Activated T-cell treated with anti-CD3 and anti-CD28 coated beads, Interleukin-2, amount 50 U/mL, for 4 hours (primary cell): ENCODE data around the gene C18orf32. TPM values are rescaled to one million over a fixed set of nuclear protein-coding genes. Genes with fewer than 3 reads are reported as not detected.

ENCODE experiments used
- ATAC-seq, 2 donors: fragments of 200-7000 bp; cut with Tn5 transposase; one replicate each; pipeline ENCODE4 v1.10.0; 2021
- DNase-seq: peaks from one replicate; pipeline ENCODE4 v3.0.0-alpha.2; 2020
- H3K27me3 Mint-ChIP-seq: one replicate; pipeline ENCODE4 v1.8.0; 2021; ENCODE audit warnings: low read depth, mixed read lengths
- H3K36me3 Mint-ChIP-seq: one replicate; pipeline ENCODE4 v1.8.0; 2022; ENCODE audit warnings: mixed read lengths; ENCODE audit not compliant: insufficient read depth
- H3K4me1 Mint-ChIP-seq: one replicate; pipeline ENCODE4 v1.8.0; 2021; ENCODE audit warnings: low read depth, mixed read lengths
- H3K4me3 Mint-ChIP-seq: one replicate; pipeline ENCODE4 v1.8.0; 2021; ENCODE audit warnings: mild to moderate bottlenecking, moderate library complexity, mixed read lengths
- H3K9me3 Mint-ChIP-seq: one replicate; pipeline ENCODE4 v1.8.0; 2021; ENCODE audit warnings: mixed read lengths
- total RNA-seq, 3 donors: library from RNA; stranded (reverse); gene quantifications; one replicate each; pipeline ENCODE4 v1.2.1, GENCODE V29; 2021

The C18orf32 gene
- total RNA-seq, 3 donors from 2014 or later, result 33.0 to 43.7 (median 42.3) TPM

- ATAC-seq, result no peak
- H3K4me3 Mint-ChIP-seq, result no peak overlapping the region
- H3K4me1 Mint-ChIP-seq, result peaks cover 39% of the 10 kb centered on the region
- no peak for DNase-seq
- no peaks in the 10 kb centered on the region for H3K27me3 Mint-ChIP-seq
- H3K9me3 Mint-ChIP-seq, result no peaks in the 10 kb centered on the region
- no peaks in the 10 kb centered on the region for H3K36me3 Mint-ChIP-seq
Observed at GRCh38 chr18:49441338-49441938, 45.6 kb downstream of the C18orf32 start.

- Mint-ChIP-seq H3K4me3 (no peak overlapping the region), H3K27me3 (no peaks in the 10 kb centered on the region), H3K36me3 (no peaks in the 10 kb centered on the region), H3K9me3 (no peaks in the 10 kb centered on the region), H3K4me1 (peaks cover 35% of the 10 kb centered on the region)
- no peak for DNase-seq
- ATAC-seq, result no peak
Observed at GRCh38 chr18:49435170-49435569, 51.9 kb downstream of the C18orf32 start.

GRCh38 chr18:49432602-49433001 lies 54.4 kb downstream of the C18orf32 start:
- peaks cover 14% of the 10 kb centered on the region for H3K36me3 Mint-ChIP-seq
- H3K4me3 Mint-ChIP-seq, result no peak overlapping the region
- H3K4me1 Mint-ChIP-seq, result peaks cover 20% of the 10 kb centered on the region
- DNase-seq (no peak), ATAC-seq (no peak)
- H3K27me3 Mint-ChIP-seq, result no peaks in the 10 kb centered on the region
- no peaks in the 10 kb centered on the region for H3K9me3 Mint-ChIP-seq

DNA sequence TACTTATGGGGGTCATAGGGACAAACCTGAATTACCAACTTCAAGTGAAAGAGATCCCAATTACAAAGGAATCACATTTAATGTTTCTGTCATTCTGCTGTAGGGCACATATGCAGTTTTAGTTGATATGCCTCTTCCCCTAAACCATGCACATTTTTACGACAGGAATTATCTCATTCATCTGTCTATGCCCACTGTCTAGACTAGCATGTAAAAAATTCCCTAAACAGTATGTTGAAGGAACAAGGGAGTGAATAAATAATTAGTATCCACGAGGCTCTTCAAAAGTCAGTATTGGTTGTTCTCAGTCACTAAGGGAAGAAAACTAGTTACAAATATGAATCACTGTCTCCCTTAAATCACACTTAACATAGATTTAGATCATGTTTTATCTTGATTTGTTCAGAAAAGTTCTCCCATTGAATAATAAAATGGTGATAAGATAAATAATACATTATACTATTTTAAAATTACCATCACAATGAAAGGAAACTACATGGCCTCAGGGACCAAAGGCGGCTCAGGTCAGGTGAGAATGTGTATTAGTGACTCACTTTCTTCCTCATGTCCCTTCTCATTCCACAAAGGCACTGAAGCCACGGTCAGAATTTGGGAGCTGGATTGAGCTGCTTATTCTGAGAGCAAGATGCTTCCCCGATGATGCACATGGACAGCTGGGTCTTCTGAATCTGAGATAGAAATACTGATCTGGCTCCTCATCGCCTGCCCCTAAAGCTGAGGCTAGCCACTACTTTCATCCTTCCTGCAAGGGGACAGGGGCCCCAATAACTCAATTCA lies 55.7 kb downstream of the C18orf32 start:
- no peak for ATAC-seq
- H3K4me3 Mint-ChIP-seq, result no peak overlapping the region
- H3K9me3 Mint-ChIP-seq, result no peaks in the 10 kb centered on the region
- peaks cover 11% of the 10 kb centered on the region for H3K4me1 Mint-ChIP-seq
- peaks cover 18% of the 10 kb centered on the region for H3K36me3 Mint-ChIP-seq
- H3K27me3 Mint-ChIP-seq, result no peaks in the 10 kb centered on the region
- DNase-seq, result no peak

Other genes starting within 250 kb of the C18orf32 start
- gene DYM, start 26.6 kb downstream of the C18orf32 start, total RNA-seq, result 10 to 100 TPM; 47.3 to 54.1 (median 47.5) TPM
- gene RPL17, start 5.2 kb upstream of the C18orf32 start, total RNA-seq, result 1,000 to 10,000 TPM; 2,047 to 2,285 (median 2,225) TPM
- gene LIPG, start 74.8 kb upstream of the C18orf32 start, total RNA-seq, result under 1 TPM; 0.13 to 0.16 (median 0.15) TPM